HG02943 (cell line): Measurements from ENCODE around the gene SARM1.

Source experiments
- ATAC-seq: cut with Tn5 transposase; IDR thresholded peaks from one replicate; pipeline ENCODE4 v1.9.1; 2021; ENCODE audit warnings: mild to moderate bottlenecking, low read depth, moderate library complexity; ENCODE audit not compliant: unreplicated experiment

Gene SARM1

DNA sequence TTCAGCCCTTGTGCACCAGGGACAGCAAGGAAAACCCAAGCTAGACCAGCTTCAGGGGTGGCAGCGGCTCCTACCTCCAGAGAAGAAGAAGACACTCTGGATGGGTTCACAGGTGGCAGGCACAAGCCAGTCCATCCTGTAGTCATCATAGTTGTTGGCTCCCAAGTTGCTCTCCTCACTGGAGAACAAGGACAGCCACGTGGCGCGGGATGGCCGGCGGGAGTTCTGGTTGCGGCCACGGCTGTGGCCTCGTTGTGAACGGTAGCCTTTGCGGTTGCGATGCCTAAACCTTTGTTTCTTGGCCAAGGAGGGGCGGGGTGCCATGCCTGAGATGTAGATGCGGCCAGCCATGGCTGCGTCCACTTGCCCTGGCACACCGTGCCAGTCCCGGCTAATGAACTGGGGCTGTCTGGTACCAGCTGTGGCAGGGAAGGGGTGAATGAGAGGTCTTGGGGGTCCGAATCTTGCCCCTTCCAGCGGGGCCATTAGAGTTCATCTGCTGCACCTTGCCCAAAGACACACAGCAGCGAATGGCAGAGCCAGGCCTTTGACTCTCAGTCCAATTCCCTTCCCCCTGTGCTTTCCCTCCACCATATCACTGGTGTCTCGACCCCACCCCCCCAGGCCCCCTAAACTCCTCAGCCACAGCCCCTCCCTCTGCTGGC, 3.7 kb upstream of the SARM1 start:
- ATAC-seq, result no peak

DNA sequence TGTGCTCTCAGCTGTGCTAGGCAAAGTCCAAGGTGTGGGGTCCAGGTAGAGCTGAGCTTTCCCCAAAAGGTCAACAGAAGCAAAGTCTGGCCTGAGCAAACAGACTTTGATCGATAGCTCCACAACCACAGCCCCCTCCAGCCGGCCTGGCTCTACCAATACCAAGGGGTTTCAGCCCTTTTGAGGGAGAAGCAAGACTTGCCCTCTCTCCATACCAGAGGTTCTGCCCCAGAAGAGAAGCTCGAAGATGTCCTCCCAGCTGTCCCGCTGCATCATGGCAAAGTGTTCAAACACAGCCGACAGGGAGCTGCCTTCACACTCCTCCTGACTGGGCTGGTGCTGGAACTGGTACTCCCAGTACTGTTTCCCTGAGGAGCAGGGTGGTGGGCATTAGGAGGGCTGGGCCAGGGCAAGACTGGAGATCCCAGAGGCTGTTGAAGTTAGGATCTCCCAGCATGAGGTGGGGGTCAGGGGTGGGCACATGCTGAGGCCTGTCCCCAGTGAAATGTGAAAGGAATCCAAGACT, 3.1 kb upstream of the SARM1 start:
- ATAC-seq, result no peak

DNA sequence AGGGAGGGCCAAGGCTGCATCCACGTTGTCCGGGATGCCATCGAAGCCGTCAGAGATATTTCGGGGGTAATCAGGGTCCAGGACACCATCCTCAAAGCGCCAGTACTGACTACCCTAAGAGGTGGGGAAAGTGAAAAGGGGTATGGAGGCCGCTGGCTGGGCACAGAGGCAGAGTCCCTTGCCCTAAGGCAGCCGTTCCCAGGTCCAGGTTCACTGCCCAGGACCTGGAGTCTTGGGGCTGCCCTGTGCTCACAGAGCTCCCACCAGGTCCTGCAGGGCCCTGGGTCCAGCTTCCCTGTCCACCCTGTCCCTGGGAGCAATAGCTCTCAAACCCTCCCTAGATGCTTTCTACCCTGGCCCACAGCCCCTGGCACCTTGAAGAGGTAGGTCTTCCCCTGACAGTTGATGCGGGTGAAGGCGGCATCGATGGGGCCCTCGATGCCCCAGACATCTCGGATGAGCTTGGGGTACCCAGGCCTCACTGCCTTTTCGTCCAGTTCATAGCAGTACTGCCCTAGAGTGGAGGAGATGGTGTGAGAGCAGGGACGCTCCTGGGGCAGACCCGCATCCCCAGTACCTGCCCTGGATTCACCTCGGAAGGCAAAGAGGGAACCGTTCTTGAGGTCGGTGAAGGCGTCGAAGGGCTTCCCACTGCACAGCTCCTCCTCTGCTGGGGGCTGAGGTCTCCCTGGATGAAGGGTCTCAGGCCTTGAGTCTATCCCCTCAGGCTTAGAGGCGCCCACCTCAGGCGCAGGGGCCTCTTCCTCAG, 2.4 kb upstream of the SARM1 start:
- ATAC-seq, result no peak

DNA sequence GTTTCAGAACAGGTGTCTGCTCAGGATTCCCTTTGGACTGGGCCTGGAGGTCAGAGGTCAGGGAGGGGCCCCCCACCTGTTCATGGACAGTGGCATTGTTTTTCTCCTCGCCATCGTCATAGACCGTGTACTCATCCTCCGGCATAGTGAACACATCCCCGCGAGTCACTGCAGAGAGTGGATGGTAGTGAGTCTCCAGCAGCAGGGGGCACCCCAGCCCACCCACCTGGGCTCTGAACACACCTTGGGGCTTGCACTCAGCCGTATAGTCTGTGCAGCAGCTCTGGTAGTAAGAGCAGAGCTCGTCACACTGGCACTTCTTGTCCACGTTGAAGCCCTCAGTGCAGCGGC, 1.8 kb upstream of the SARM1 start:
- ATAC-seq, result no peak

DNA sequence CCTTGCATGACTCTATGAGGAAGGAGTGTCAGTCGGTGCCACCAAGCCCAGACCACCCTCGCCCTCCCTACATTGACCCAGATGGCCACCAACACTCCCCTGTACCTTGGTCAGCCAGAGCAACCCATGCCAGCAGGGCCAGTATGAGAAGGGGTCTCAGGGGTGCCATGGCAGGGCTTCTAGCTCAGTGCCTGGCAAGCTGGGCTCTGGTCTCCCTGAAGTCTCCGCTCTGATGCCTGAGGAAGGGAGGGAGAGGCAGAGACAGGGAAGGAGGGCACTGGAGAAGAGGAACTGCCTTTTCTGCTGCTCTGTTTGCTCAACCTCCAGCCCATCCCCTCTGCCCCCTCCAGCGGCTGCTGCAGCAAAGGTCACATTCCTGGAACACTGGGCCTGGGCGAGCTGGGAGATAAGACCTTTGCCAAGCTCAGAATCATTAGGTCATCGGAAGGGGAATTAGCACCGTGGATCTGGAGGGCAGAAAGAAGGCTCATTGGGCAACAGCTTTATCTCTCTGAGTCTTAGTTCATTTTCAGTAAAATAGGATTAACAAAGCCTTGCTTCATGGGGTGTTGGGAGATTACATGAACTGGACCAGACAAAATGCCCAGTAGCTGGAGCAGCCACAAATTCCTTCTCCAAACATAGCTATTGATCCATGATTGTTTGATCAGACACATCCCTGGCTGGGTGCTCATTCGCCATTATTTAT, 1.3 kb upstream of the SARM1 start, which contains the start of gene VTN:
TSS of gene VTN (minus strand) at position 273 of the 709 bp plus-strand sequence. CDS start at position 169, 104 bp downstream.
- ATAC-seq, result no peak

DNA sequence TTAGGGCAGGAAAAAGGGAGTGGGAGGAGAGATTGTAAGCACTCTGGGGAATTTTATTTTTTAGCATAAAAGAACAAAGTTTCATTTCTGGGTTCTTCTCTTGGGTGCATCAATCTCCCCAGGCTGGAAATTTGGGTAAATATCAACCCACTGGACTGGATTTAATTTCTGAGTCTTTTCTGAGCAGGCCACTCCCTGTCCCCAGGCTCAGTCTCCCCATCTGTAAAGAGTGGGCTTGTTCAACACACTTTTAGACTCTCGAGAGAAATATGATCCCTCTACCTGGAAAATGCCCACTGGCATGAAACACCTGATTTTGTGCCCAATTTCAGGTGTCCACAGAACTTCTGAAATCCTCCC, 770 bp upstream of the SARM1 start:
- no peak for ATAC-seq

DNA sequence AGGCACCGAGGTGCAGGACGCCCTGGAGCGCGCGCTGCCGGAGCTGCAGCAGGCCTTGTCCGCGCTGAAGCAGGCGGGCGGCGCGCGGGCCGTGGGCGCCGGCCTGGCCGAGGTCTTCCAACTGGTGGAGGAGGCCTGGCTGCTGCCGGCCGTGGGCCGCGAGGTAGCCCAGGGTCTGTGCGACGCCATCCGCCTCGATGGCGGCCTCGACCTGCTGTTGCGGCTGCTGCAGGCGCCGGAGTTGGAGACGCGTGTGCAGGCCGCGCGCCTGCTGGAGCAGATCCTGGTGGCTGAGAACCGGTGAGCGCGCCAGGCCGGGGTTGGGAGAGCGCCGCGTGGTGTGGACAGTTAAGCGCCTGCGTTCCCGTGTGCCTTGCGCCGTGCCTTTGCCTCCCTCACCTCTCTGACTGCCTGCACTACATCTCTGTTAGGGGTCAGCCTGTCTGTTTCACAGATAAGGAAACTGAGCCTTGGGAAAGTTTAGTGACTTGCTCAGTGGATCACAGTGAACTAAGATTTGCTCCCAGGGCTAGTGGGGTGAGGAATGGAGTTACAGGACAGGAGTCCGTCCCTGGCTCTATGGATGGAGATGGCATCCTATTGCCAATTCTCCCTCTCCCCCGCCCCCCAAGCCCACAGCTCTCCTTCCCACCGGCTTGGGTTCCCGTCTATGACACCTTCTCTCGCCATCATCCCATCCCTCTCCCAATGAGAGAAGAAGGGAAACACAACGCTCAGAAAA, 880 bp downstream of the SARM1 start:
- no peak for ATAC-seq

DNA sequence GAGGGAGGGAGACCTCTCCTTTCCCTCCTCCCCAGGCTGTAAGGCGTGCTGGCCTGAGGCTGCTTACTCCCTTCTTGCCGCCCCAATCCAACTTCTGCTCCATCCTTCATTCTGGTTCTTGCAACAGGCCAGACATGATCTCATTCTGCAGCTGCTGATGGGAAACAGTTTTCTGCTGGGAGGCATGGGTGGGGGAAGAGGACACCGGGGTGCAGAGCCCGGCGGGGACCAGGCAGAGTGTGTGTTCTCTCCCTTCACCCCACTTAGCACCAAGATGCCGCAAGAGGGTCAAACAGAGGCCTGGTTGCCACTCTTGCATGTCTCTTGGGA, 1.4 kb downstream of the SARM1 start:
- no peak for ATAC-seq

DNA sequence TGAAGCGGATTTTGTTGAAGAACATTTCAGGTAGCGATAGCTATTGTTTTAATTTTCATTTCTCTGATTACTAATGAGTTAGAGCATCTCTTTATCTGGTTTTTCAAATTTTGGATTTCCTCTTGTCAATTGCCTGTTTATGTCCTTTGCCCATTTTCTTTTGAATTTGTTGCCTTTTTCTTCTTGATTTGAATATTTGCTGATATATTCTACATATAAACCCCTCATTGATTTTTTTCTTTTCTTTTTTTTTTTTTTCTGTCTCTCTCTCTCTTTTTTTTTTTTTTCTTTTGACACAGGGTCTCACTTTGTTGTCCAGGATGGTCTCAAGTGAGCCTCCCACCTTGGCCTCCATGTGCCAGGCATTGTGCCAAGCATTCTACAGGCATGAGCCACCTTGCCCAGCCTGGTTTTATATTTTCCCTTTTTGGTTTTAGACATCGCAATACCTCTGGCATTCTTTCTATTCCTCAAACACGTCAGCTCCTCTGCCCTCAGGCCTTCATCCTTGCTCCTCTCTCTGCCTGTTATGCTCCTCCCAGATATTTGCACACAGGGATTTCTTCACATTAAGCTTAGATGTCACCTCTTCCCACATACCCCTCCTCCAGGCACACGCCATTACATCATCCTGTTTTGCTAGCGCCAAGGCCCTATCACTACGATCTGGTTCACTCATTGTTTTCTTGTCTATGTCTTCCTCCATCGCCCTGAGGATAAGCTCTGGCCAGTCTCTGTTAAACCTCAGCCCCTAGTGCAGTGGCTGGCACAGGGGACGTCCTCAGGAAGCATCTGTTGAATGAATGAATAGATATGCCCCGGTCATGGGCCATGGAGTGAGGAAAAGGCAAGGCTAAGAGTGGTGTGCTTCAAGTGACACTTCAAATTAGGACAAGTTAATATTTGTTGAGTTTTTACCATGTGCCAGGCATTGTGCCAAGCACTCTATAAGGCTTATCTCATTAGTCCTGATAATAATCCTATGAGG, 8.6 kb downstream of the SARM1 start:
- ATAC-seq, result no peak

DNA sequence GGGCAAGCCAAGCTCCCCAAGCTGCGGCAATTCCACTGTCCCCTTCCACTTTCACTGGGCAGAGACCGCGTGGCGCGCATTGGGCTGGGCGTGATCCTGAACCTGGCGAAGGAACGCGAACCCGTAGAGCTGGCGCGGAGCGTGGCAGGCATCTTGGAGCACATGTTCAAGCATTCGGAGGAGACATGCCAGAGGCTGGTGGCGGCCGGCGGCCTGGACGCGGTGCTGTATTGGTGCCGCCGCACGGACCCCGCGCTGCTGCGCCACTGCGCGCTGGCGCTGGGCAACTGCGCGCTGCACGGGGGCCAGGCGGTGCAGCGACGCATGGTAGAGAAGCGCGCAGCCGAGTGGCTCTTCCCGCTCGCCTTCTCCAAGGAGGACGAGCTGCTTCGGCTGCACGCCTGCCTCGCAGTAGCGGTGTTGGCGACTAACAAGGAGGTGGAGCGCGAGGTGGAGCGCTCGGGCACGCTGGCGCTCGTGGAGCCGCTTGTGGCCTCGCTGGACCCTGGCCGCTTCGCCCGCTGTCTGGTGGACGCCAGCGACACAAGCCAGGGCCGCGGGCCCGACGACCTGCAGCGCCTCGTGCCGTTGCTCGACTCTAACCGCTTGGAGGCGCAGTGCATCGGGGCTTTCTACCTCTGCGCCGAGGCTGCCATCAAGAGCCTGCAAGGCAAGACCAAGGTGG, 9.8 kb downstream of the SARM1 start:
- ATAC-seq, result no peak

DNA sequence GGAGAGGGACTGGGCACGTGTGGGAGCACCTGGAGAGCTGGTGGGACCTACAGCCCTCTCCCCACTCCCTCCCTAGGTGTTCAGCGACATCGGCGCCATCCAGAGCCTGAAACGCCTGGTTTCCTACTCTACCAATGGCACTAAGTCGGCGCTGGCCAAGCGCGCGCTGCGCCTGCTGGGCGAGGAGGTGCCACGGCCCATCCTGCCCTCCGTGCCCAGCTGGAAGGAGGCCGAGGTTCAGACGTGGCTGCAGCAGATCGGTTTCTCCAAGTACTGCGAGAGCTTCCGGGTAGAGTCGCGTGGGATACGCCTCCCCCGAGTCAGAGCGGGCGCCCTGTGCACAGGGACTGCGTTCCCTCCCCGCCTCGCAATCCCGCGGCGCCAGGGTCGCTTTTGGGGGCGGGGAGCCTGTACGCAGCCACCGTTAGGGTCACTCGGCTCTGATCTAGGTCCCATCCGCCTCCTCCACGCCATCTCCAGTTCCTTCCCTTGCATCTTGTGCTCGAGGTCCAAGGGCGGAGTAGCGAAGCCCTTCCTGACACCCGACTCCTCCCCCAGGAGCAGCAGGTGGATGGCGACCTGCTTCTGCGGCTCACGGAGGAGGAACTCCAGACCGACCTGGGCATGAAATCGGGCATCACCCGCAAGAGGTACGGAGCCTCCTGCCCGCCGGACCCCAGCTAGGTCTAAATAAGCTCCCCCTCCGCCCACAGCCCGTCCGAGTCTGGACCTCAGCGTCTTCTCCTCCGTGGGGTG, 13.0 kb downstream of the SARM1 start:
- ATAC-seq, result no peak

DNA sequence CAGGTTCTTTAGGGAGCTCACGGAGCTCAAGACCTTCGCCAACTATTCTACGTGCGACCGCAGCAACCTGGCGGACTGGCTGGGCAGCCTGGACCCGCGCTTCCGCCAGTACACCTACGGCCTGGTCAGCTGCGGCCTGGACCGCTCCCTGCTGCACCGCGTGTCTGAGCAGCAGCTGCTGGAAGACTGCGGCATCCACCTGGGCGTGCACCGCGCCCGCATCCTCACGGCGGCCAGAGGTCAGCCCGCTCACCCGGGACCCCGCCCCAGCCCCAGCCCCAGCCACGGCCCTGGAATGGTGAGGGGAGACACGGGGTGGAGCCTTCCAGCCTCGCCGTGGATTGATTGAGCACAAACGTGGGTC, 13.5 kb downstream of the SARM1 start:
- ATAC-seq, result no peak

DNA sequence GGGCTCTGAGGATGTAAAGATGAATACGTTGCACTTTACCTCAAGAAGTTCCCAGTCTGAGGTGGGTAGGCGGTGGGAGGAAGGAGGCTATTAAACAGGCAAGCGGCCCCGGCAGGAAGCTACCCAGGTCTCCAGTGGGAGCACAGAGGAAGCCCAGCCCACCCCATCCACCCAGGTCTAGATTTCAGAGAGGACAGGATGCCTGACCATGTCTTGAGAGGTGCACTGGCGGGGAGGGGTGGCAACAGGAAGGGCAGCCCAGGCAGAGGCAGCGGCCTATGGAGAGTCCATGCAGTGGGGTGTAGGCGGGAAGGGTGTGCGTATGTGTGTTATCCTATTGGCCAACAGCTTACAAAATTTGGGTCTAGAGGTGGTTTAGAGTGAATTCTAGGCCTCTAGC, 13.9 kb downstream of the SARM1 start:
- ATAC-seq, result no peak

DNA sequence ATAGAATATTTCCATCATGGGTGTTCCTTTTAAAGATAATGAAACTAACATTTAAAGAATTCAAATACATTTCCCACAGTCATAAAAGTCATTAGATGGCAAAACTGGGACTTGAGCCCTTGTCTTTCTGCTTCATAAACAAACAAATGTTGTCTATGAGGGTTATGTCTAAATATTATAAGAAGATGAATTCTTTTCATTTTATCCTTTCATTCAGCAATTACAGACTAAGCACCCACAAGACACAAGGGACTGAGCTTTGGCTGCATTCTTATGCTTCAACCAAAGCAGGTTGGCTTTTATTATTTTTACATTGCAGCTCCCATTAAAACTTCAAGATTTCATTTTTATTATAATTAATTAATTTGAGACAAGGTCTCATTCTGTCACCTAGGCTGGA, 14.9 kb downstream of the SARM1 start:
- no peak for ATAC-seq

DNA sequence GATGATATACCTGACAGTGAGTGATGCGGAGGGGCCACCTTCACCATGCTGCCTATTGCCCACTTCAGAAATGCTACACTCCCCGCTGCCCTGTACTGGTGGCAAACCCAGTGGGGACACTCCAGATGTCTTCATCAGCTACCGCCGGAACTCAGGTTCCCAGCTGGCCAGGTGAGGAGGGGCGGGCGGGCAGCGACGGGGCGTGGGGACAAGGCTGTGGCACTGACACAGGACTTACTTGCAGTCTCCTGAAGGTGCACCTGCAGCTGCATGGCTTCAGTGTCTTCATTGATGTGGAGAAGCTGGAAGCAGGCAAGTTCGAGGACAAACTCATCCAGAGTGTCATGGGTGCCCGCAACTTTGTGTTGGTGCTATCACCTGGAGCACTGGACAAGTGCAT, 16.6 kb downstream of the SARM1 start:
- ATAC-seq, result no peak

DNA sequence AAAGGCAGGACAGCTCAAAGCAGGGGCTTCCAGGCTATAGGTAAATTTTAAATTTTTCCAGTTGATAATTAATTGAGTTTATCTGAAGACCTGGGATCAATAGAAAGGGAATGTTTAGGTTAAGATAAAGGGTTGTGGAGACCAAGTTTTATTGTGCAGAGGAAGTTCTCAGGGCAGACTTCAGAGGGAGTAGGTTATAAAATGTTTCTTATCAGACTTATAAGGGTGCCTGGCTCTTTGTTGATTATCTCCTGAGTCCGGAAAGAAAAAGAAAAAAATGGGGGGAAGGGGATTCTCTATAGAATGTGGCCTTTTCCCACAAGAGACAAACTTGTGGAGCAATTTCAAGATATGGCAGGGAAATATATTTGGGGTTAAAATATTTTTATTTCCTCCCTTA, 18.6 kb downstream of the SARM1 start:
- ATAC-seq, result no peak

DNA sequence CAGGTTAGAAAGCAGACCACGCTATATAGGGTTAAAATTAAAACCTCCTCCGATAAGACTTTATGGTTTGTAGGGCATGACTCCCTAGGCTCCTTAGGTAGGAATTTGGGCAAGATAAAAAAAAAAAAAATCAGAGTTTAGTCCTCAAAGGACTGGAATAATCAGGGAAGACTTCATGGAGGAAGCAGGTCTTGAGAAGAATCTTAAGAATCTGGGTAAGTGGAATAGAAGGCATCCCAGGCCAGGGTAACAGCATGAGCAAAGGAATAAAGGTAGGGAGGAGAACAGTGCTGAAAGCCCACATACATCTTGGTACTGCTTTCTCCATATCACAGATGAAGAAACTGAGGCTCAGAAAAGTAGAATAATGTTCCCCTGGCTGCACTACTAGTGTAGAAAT, 19.1 kb downstream of the SARM1 start:
- no peak for ATAC-seq

DNA sequence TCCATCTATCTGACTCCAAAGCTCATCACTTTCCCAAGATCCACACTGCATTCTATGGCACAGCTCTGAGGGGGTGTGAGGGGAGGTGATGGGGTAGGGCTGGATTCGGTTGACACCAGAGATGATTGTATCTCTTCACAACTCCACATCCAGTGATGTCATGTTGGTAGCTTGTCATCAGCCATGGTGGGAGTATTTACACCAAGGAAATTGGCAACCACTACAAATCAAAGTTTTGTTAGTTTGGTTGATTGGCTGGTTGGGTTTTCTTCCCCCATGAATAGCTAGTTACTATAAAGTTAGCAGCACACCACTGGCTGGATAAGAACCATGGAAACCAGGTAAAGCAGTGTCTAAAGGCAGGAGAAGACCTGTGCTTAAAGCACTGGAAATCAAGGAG, 19.5 kb downstream of the SARM1 start:
- ATAC-seq, result no peak

DNA sequence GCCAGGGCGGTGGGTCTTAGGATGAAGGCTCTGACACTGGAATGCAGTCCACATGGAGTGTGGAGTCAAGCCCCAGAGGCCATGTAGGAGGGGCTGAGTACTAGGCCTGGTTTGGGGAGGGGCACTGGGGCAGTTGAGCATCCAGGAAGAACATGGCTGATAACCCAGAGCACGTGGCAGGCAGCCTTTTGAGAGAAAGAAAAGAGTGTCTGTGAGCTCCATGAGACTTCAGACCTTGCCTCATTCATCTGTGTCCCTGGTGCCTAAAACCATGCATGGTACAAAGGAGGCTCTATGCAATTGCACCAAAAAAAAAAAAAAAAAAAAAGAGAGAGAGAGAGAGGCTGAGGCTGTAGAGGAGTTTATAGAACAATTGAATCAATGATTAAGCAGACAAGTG, 19.9 kb downstream of the SARM1 start:
- no peak for ATAC-seq
